HT-29 (cell line): Measurements from ENCODE around the gene DHX36. TPM values are rescaled to one million over a fixed set of nuclear protein-coding genes. Genes with fewer than 3 reads are reported as not detected.

Source experiments
- DNase-seq: peaks from one replicate; pipeline ENCODE4 v3.0.0-alpha.2; 2015; ENCODE audit warnings: low spot score
- total RNA-seq: library from RNA; depleted of rRNA; stranded (reverse); fragments of >200 nt; shearing (Covaris generic); gene quantifications from 2 replicates; pipeline ENCODE4 v1.2.3, GENCODE V29; 2014; rRNA removed

The DHX36 gene
- 16.0 and 22.7 TPM in 2 replicates for total RNA-seq

- peak; percentile 89 for DNase-seq
These were observed at the start of gene DHX36 for GRCh38 chr3:154323891-154324738. TSS of gene DHX36 (minus strand) at chr3:154324487. CDS start at chr3:154324416, 71 bp downstream.

GRCh38 chr3:154367221-154367620 lies 42.9 kb upstream of the DHX36 start:
- DNase-seq = no peak

- peak; percentile 57 for DNase-seq
These were observed 40.6 kb upstream of the DHX36 start for GRCh38 chr3:154364849-154365248.

GRCh38 chr3:154361099-154361498 lies 36.8 kb upstream of the DHX36 start:
- DNase-seq = no peak

GRCh38 chr3:154356009-154356408 lies 31.7 kb upstream of the DHX36 start:
- peak; percentile 74 for DNase-seq

GRCh38 chr3:154349223-154349622 lies 24.9 kb upstream of the DHX36 start:
- DNase-seq = no peak

GRCh38 chr3:154345422-154346122 lies 21.3 kb upstream of the DHX36 start:
- DNase-seq = no peak

GRCh38 chr3:154338570-154338969 lies 14.3 kb upstream of the DHX36 start:
- no peak for DNase-seq

- no peak for DNase-seq
These were observed 13.7 kb upstream of the DHX36 start for GRCh38 chr3:154338008-154338407.

GRCh38 chr3:154334973-154335420 lies 10.7 kb upstream of the DHX36 start:
- DNase-seq = peak; percentile 72

- DNase-seq = no peak
These were observed 3.6 kb upstream of the DHX36 start for GRCh38 chr3:154327871-154328270.

GRCh38 chr3:154324919-154325318 lies 632 bp upstream of the DHX36 start:
- DNase-seq = peak; percentile 23

GRCh38 chr3:154316974-154317767 lies 7.1 kb downstream of the DHX36 start:
- no peak for DNase-seq

- no peak for DNase-seq
These were observed 10.1 kb downstream of the DHX36 start for GRCh38 chr3:154314152-154314551.

GRCh38 chr3:154310840-154311239 lies 13.4 kb downstream of the DHX36 start:
- DNase-seq = no peak

GRCh38 chr3:154307363-154307762 lies 16.9 kb downstream of the DHX36 start:
- no peak for DNase-seq

- DNase-seq = no peak
These were observed 19.4 kb downstream of the DHX36 start for GRCh38 chr3:154304936-154305335.

- DNase-seq = no peak
These were observed 20.0 kb downstream of the DHX36 start for GRCh38 chr3:154304116-154304786.

GRCh38 chr3:154301561-154301960 lies 22.7 kb downstream of the DHX36 start:
- peak; percentile 18 for DNase-seq

GRCh38 chr3:154294016-154294415 lies 30.3 kb downstream of the DHX36 start:
- DNase-seq = no peak

- DNase-seq = no peak
These were observed 34.1 kb downstream of the DHX36 start for GRCh38 chr3:154290187-154290586.
